Tibial artery (tissue), 4 donors: ENCODE results near the gene WDR43.

ENCODE experiments used
- DNase-seq, 2 donors: peaks; one replicate each; pipeline ENCODE4 v3.0.0-alpha.2; 2019
- H3K27ac ChIP-seq, 2 donors: fragments of 200-600 bp; sonication (generic) in 1 of 2; 1 replicate in 1 of 2; 2 replicates in 1 of 2; pipeline ENCODE4 v1.5.1; 2018 to 2019; ENCODE audit warnings: mild to moderate bottlenecking in 1 of 2
- H3K27me3 ChIP-seq, 2 donors: fragments of 200-600 bp; sonication (generic) in 1 of 2; one replicate each; pipeline versions ENCODE4 v1.5.1 to v1.6.0; 2016 to 2019
- H3K36me3 ChIP-seq, 3 donors: fragments of 200-600 bp; sonication (generic) in 2 of 3; one replicate each; pipeline ENCODE4 v1.5.1; 2016 to 2019; ENCODE audit warnings: mild to moderate bottlenecking in 2 of 3
- H3K4me1 ChIP-seq, 4 donors: fragments of 200-600 bp; sonication (generic) in 2 of 4; 1 replicate in 3 of 4; 2 replicates in 1 of 4; pipeline ENCODE4 v1.5.1; 2016 to 2019
- H3K4me3 ChIP-seq, 2 donors: fragments of 200-600 bp; sonication (generic) in 1 of 2; 1 replicate in 1 of 2; 2 replicates in 1 of 2; pipeline ENCODE4 v1.5.1; 2018 to 2019; ENCODE audit warnings: mild to moderate bottlenecking in 2 of 2
- H3K9me3 ChIP-seq, 3 donors: fragments of 200-600 bp; sonication (generic) in 1 of 3; one replicate each; pipeline ENCODE4 v1.5.1; 2016 to 2019
- CTCF ChIP-seq, 2 experiments: fragments of 200-600 bp in 1 of 2; fragments of 450-650 bp in 1 of 2; IDR thresholded peaks; one replicate each; pipeline ENCODE4 v1.5.1; 2017 to 2019; ENCODE audit warnings: antibody characterized with exemption in 2 of 2, mild to moderate bottlenecking in 1 of 2, moderate library complexity in 1 of 2
- intact Hi-C: fragments of 100-400 bp; cut with DNase I; formaldehyde crosslinking; loops from one replicate; pipeline ENCODE4 v1.15.0; 2023; ENCODE audit warnings: low total_unique reads

The WDR43 gene

GRCh38 chr2:28894470-28895188, at the start of gene WDR43:
WDR43 (plus strand) TSS chr2:28894667; CDS start chr2:28894699, 32 bp downstream.
- Histone ChIP-seq H3K36me3 (no peaks in the 10 kb centered on the region), H3K4me1 (peaks cover 0 to 39% (median 20%) of the 10 kb centered on the region in 4 donors), H3K9me3 (no peaks in the 10 kb centered on the region), H3K4me3 (peak within 1 kb of the TSS; percentile 97 to 98), H3K27ac (peak within 1 kb of the TSS; percentile 77 to 82), H3K27me3 (no peaks in the 10 kb centered on the region)
- intact Hi-C loops, result no loop called here
- DNase-seq, result peak; percentile 96 to 99
- peak in 1 of 2 experiments; percentile 17 for TF ChIP-seq CTCF (IDR thresholded peaks at IDR 0.05)

- no peak for TF ChIP-seq CTCF (IDR thresholded peaks at IDR 0.05)
- no peak overlapping the region for H3K4me3 ChIP-seq
- no peak overlapping the region for H3K27ac ChIP-seq
- no peak for DNase-seq
- H3K4me1 ChIP-seq, result no peaks in the 10 kb centered on the region
- H3K9me3 ChIP-seq, result no peaks in the 10 kb centered on the region
- H3K27me3 ChIP-seq, result no peaks in the 10 kb centered on the region
- H3K36me3 ChIP-seq, result peaks cover 10 to 27% (median 14%) of the 10 kb centered on the region in 3 donors
- intact Hi-C loops, result no loop called here
These were observed 39.3 kb upstream of the WDR43 start for GRCh38 chr2:28855193-28855592.

- DNase-seq, result no peak
- Histone ChIP-seq H3K4me1 (no peaks in the 10 kb centered on the region), H3K27me3 (no peaks in the 10 kb centered on the region), H3K27ac (no peak overlapping the region), H3K36me3 (peaks cover 7 to 34% (median 18%) of the 10 kb centered on the region in 3 donors), H3K4me3 (no peak overlapping the region), H3K9me3 (no peaks in the 10 kb centered on the region)
- TF ChIP-seq CTCF (IDR thresholded peaks at IDR 0.05), result no peak
- intact Hi-C loops, result no loop called here
These were observed 38.5 kb upstream of the WDR43 start for GRCh38 chr2:28855977-28856376.

- Histone ChIP-seq H3K27me3 (no peaks in the 10 kb centered on the region), H3K27ac (no peak overlapping the region), H3K4me3 (peak overlapping the region; percentile 68 to 72), H3K9me3 (no peaks in the 10 kb centered on the region), H3K36me3 (peaks cover 0 to 10% (median 9%) of the 10 kb centered on the region in 3 donors), H3K4me1 (peaks cover 0 to 34% (median 26%) of the 10 kb centered on the region in 4 donors)
- no peak for DNase-seq
- no peak for TF ChIP-seq CTCF (IDR thresholded peaks at IDR 0.05)
- intact Hi-C loops, result no loop called here
These were observed 25.9 kb upstream of the WDR43 start for GRCh38 chr2:28868611-28869010.

GRCh38 chr2:28869494-28870145, 24.8 kb upstream of the WDR43 start:
- Histone ChIP-seq H3K27me3 (no peaks in the 10 kb centered on the region), H3K4me3 (peak overlapping the region; percentile 68 to 72), H3K9me3 (no peaks in the 10 kb centered on the region), H3K4me1 (peaks cover 0 to 34% (median 26%) of the 10 kb centered on the region in 4 donors), H3K36me3 (no peaks in the 10 kb centered on the region), H3K27ac (peak overlapping the region; percentile 69 to 76)
- peak in 1 of 2 donors; percentile 20 for DNase-seq
- intact Hi-C loops, result no loop called here
- no peak for TF ChIP-seq CTCF (IDR thresholded peaks at IDR 0.05)
